Chondrocyte (in vitro differentiated cells): ENCODE measurements around the gene DNAJC1. TPM values are rescaled to one million over a fixed set of nuclear protein-coding genes. Genes with fewer than 3 reads are reported as not detected.

ENCODE experiments used
- DNase-seq: peaks from one replicate; pipeline ENCODE4 v3.0.0; 2021; ENCODE audit warnings: mixed read lengths, low spot score
- H3K27ac Mint-ChIP-seq: one replicate; pipeline ENCODE4 v1.8.0; 2021; ENCODE audit warnings: mild to moderate bottlenecking, moderate library complexity, mixed read lengths; ENCODE audit not compliant: unreplicated experiment
- H3K27me3 Mint-ChIP-seq: 2 replicates; pipeline ENCODE4 v1.8.0; 2021; ENCODE audit warnings: low read depth, mixed read lengths
- H3K36me3 Mint-ChIP-seq: 2 replicates; pipeline ENCODE4 v1.8.0; 2021; ENCODE audit warnings: low read depth, mixed read lengths
- H3K4me1 Mint-ChIP-seq: 2 replicates; pipeline ENCODE4 v1.8.0; 2021; ENCODE audit warnings: low read depth, mild to moderate bottlenecking, mixed read lengths
- H3K4me3 Mint-ChIP-seq: one replicate; pipeline ENCODE4 v1.8.0; 2021; ENCODE audit warnings: mild to moderate bottlenecking, moderate library complexity, mixed read lengths; ENCODE audit not compliant: unreplicated experiment
- H3K9me3 Mint-ChIP-seq: 2 replicates; pipeline ENCODE4 v1.8.0; 2021; ENCODE audit warnings: low read depth, mixed read lengths
- CTCF ChIP-seq: fragments of 200-600 bp; sonication (generic); IDR thresholded peaks from 2 replicates; pipeline ENCODE4 v1.5.0; 2021; ENCODE audit warnings: antibody characterized with exemption, mild to moderate bottlenecking, moderate library complexity
- total RNA-seq: library from RNA; stranded (reverse); gene quantifications from 3 replicates; pipeline ENCODE4 v1.2.1, GENCODE V29; 2021

DNAJC1 gene
- total RNA-seq, 1 donor from 2014 or later, result 45.1 TPM

GRCh38 chr10:21991785-21992184 lies 11.7 kb downstream of the DNAJC1 start:
- Mint-ChIP-seq H3K27ac (no peak overlapping the region), H3K9me3 (no peaks in the 10 kb centered on the region), H3K27me3 (no peaks in the 10 kb centered on the region), H3K4me1 (peaks cover 8% of the 10 kb centered on the region), H3K36me3 (no peaks in the 10 kb centered on the region), H3K4me3 (no peak overlapping the region)
- no peak for DNase-seq
- TF ChIP-seq CTCF, result no peak

DNA sequence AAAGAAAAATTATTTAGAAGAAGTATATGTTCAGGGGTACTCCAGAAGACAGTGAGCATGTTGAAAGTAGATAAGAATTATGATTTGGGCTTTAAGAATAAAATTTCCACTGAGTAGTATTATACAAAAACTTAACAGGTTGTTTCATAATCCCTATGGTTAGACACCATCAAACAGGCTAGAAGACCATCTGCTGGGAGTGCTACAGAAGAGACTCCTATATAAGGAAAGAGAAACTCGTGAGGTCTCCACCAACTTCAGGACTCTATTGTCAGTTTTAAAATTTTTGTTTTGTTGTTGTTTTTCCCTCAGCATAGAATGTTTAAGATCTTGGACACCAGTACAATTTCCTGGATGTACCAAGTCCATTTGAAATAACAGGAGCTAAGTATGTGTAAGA lies 13.1 kb downstream of the DNAJC1 start:
- TF ChIP-seq CTCF, result no peak
- Mint-ChIP-seq H3K9me3 (peaks cover 3% of the 10 kb centered on the region), H3K36me3 (peaks cover 3% of the 10 kb centered on the region), H3K4me1 (peaks cover 11% of the 10 kb centered on the region), H3K27ac (no peak overlapping the region), H3K4me3 (no peak overlapping the region), H3K27me3 (no peaks in the 10 kb centered on the region)
- no peak for DNase-seq

GRCh38 chr10:21989453-21990154 lies 13.9 kb downstream of the DNAJC1 start:
- Mint-ChIP-seq H3K4me1 (peaks cover 16% of the 10 kb centered on the region), H3K36me3 (peaks cover 3% of the 10 kb centered on the region), H3K27ac (peak overlapping the region; percentile 33), H3K4me3 (no peak overlapping the region), H3K9me3 (peaks cover 3% of the 10 kb centered on the region), H3K27me3 (no peaks in the 10 kb centered on the region)
- no peak for DNase-seq
- peak; percentile 78 for TF ChIP-seq CTCF

DNA sequence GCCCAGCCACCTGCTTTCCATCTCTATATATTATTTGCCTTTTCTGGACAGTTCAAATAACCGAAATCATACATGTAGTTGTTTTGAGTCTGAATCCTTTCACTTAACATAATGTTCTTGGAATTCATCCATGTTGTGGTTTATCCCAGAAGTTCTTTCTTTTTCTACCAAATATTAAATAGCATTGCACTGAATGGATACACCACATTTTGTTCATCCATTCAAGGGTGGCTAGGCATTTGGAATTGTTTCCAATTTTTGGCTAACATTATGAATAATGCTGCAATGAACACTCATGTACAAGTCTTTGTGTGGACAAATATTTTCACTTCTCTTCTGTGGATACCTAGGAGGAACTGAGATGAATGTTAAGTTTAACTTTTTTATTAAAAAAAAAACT lies 18.0 kb downstream of the DNAJC1 start:
- DNase-seq, result no peak
- no peak overlapping the region for H3K27ac Mint-ChIP-seq
- H3K9me3 Mint-ChIP-seq, result peaks cover 3% of the 10 kb centered on the region
- no peak for TF ChIP-seq CTCF
- H3K4me1 Mint-ChIP-seq, result peaks cover 21% of the 10 kb centered on the region
- peaks cover 3% of the 10 kb centered on the region for H3K36me3 Mint-ChIP-seq
- no peak overlapping the region for H3K4me3 Mint-ChIP-seq
- H3K27me3 Mint-ChIP-seq, result no peaks in the 10 kb centered on the region

DNA sequence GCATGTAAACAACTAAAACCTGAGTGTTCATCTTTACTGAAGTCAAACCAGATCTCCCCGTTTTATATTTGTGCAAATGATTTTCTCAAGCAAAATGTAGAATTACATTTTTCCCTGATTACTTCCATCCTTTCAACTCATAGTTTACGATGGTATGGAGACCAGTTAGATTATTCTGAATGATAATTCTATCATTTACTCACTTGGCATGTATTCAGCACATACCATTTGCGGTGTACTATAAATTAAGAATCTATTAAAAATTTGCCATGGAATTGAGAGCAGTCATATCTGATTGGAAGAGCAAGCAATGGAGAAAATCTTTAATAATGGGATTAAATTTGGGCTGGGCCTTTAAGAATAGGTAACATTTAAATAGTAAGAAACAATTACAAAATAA lies 22.4 kb downstream of the DNAJC1 start:
- Mint-ChIP-seq H3K9me3 (peaks cover under 1% of the 10 kb centered on the region), H3K4me1 (peaks cover 39% of the 10 kb centered on the region), H3K4me3 (no peak overlapping the region), H3K27me3 (no peaks in the 10 kb centered on the region), H3K27ac (no peak overlapping the region), H3K36me3 (peaks cover under 1% of the 10 kb centered on the region)
- no peak for TF ChIP-seq CTCF
- no peak for DNase-seq
